Activated CD4-positive, alpha-beta T cell treated with anti-CD3 and anti-CD28 coated beads, Interleukin-2, amount 50 U/mL, for 16 hours (primary cell): Measurements from ENCODE around the gene EEIG1.
A peak's percentile ranks its signal among the peaks of the same experiment; 100 is the strongest.

ENCODE experiments used
- DNase-seq: peaks from one replicate; pipeline ENCODE4 v3.0.0-alpha.2; 2020

EEIG1 gene

GRCh38 chr9:127958728-127959127, 22.1 kb downstream of the EEIG1 start:
- DNase-seq: no peak

DNA sequence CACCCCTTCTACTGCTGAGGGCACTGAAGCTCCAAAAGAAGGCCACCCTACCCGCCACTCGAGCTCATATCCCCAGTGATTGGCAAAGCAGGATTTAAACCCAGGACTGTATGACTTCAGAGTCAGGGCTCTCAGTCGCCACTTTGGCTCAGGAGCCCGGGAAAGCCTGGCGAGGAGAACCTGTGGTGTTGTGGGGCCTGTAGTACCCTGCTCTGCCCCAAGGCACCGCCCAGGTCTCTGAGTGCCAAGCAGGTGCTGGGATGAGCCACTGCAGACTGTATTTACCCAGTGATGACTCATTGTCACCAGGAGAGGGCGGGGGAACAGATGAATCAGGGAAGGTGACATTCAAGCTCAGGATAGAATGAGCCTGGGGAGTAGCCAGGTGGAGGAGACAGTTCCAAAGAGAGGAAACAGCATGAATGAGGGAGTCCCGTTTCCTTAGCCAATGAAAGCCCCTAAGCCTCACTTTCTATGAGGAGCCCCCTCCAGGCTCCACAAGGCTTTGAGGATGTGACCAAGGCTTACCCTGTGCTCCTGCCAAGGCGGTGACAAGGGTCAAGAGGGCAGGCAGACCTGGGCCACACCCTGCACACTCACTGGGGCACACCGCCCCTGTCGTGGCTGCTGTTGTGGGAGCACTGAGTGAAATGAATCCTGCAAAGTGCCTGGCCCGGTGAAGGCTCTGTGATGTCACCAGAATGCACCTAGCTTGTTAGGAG, 25.3 kb downstream of the EEIG1 start:
- peak; percentile 86 for DNase-seq

DNA sequence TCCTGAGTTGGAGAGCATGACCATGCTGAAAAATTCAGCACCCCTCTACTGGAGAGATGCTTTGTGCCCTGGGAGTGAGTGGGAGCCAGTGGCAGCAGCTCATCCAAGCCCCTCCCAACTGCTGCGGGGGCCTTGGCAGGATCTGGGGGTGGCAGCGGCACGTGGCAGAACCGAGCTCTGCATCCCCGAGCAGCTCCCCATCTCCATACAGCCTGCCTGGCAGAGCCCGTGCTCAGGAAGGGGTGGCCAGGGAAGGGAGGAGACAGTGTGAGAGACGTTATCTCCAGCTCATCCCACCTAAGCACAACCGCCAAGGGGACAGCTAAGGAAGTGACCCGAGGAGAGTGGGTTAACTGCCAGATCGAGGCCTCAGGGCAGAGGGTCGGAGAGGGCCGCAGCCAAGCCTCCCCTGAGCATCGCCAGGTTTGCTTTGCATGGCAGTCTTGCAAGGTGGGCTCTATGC, 25.9 kb downstream of the EEIG1 start:
- DNase-seq: no peak

- no peak for DNase-seq
Observed at GRCh38 chr9:127953768-127954505, 26.9 kb downstream of the EEIG1 start.

DNA sequence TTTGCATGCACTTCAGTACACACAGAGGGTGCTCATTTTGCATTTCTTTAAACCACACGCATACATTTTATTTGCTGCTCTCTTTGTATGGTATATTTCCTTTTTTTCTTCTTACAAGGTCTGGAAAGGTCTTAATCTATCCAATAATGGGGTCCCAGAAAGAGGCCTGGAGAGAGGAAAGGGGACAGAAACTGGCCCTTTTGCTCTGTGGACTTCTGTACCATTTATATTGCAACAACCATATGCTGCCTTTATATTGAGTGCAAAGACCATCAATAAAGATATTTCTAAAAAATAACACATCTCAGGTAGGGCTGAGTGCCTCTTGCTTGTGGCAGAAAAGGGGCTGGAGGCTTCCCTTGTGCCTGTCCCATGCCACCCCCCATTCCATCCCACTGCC, 27.6 kb downstream of the EEIG1 start:
- no peak for DNase-seq

- DNase-seq: no peak
Observed at GRCh38 chr9:127950513-127951289, 30.1 kb downstream of the EEIG1 start.

- DNase-seq: no peak
Observed at GRCh38 chr9:127949827-127950512, 30.8 kb downstream of the EEIG1 start.

DNA sequence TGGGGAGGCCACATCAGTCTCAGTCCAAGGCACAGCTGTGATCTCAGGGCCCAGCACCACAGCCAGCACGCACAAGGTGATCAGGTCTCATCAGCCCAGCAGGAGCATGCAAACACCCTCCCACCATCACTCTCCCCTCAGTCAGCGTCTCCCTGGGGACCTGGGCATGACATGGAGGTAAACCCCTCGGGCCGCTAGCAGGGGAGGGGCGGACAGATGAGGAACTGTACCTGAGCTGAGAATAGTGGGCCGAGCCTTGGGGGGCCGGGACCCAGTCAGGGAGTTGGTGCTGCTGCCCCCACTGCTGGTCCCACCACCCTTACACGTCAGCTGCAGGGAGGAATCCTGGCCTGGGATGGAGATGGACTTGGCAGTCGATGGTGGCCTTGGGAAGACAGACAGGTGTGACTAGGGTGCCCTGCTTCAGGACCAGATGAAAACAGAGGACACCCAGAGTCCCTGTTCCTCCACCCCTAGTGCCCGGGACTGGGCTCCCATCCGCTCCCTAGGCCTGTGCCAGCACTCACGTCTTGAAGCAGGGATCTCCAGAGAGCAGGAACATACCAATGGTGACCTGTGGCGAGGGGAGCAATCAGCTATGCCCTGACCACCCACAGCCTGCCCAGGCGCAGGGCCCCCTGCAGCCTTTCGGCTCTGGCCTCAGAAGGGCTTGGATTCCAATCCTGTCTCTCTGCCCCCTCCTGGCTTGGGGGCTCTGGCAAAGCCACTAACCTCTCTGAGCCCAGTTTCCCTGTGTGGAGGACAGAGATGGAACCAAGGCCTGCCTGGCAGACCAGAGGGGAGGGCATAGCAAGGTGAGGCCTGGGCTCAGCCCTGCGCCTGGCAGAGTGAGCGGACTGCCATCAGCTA, 32.7 kb downstream of the EEIG1 start:
- DNase-seq: no peak

DNA sequence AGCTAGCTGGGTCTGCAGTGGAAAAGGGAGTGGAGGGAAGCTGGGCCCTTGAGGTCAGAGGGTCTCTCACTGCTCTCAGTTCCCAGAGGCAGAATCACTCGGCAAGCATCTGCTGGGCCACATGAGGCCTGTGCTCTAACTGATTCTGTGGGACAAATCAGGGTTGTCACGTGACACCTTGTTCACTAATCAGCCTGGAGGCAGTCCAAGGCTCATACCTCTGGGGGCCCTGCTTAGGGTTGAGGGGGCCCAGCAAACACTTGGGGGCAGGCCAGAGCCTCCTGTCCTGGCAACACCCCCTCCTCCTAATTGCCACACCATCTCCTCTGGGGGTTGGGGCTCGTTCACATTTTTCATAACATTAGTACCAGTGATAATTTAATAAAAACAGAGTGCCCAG, 34.1 kb downstream of the EEIG1 start:
- no peak for DNase-seq

- no peak for DNase-seq
Observed at GRCh38 chr9:127945942-127946341, 34.8 kb downstream of the EEIG1 start.

DNA sequence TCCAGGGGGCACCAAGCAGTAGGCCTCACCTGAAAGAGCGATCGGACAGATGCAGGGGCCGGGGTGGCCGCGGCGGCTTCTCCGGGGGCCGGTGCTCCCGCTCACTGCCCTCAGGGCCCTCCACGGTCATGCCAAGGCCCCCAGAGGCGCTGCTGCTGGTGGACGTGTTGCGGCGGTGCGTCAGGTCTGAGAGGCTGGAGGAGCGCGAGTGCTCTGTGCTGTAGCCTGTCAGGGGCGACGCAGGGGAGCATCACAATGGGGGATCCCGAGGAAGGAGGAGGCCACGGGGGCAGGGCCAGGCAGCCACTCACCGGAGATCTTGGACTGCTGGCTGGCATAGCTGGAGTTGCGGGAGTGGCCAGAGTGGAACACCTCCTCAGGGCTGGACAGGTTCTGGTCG, 35.5 kb downstream of the EEIG1 start:
- no peak for DNase-seq

GRCh38 chr9:127944586-127945218, 36.1 kb downstream of the EEIG1 start:
- no peak for DNase-seq

GRCh38 chr9:127943731-127944144, 37.1 kb downstream of the EEIG1 start:
- peak; percentile 80 for DNase-seq

- DNase-seq: no peak
Observed at GRCh38 chr9:127943011-127943662, 37.7 kb downstream of the EEIG1 start.

DNA sequence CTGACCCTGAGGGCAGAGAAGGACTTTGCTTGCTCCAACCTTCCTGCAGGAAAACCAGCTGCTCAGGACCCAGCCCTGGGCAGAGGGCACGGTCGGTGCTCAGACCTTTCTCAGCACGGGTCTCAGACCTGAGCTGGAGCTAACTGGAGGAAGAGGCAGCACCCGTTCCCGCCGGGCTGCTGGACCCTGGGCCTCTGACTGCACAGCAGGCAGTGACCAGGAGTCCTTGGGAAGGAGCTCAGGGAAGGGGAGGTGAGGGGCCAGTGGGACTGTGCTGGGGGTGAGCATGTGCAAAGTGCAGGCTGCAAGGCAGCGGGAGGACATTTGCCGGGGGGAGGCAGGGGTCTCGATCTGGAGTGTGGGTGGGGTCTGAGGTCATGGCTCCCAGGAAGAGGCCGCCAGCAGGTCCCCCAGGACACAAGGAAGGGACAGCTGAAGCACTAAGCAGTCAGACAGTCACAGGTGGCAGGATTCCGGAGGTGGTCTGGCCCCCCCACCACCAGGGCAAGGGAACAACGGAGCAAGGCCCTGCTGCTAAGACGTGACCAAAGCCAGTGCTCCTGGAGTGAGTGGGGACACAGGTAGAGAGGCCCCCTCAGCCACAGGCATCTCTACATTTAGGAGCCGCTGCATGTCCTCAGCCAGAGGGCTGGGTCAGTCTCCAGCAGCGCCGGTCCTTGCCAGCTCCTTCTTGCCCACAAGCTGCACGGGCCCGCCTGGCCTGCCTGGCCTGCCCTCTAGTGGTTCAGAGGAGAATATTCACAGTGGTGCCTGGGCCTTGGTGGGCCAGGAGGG, 38.4 kb downstream of the EEIG1 start:
- peak; percentile 67 for DNase-seq

DNA sequence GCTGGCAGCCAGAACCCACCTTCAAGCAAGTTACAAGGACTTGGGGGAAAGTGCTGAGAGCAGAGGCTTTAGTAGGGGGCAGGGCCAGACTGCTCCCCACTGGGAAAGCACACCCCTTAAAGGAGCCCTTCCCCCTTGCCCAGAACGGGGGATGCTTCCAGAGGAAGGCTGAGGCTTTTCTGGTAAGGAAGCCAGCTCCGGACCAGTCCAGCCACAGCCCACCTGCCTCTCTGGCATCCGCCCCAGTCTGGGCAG, 38.9 kb downstream of the EEIG1 start:
- no peak for DNase-seq

DNA sequence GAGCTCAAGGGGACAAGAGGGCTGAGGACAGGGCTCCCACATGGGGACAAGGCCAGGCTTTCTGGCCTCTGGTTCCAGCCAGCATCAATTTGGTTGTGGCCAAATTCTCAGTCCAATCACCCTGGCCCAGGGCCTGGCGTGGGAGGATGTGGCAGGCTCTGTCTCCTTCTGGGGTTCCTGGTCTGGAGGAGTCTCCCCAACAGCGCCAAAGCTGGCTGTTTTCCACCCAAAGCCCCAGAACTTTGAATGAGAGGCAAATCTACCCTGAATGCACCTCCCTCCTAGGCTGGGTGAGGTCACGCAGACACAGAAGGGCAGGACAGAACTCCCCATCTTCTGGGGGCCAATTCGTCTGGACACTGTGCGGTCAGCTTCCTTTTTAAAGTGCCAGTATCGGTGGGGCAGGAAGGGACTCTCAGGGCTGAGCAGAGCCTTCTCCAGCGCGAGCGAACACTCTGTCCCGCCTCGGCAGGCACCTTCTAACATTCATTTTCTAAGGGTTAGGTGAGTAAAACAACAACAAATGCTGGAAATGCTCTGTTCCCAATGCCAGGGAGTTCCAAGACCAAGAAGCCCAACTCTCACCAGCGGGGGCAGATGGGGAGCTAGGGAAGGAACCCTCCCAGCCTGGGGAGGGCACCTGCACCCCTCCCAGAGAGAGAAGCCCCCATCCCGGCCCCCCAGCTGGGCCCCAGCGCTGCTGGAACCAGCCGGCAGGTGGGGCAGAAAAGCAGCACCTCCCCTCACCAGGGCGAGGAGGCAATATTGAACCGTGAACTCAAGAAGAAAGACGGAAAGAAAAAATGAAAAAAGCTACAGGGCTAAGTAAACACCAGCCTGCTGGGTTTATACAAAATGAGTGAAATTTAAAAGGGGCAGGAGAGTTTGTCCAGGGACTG, 39.5 kb downstream of the EEIG1 start:
- no peak for DNase-seq

DNA sequence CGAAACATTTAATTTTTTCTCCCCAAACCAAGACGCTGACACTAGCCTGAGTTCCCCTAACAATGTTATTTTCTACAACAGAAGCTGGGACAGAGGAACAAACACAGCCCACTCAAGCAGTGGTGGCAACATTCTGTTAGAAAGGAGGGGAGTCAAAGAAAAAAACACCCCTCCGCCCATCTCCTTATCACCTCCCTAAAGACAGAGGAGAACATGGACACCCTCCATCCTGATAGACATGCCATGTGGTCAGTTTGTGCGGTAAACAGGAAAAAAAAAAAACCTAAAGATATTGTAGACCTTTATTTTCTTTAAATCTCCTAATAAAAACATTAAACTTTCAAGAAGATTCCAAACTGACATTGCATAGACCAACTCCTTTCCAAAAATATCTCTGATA, 40.2 kb downstream of the EEIG1 start:
- DNase-seq: no peak

- DNase-seq: no peak
Observed at GRCh38 chr9:127938298-127938690, 42.5 kb downstream of the EEIG1 start.
